ENCODE results near the gene ELP4.

DNA sequence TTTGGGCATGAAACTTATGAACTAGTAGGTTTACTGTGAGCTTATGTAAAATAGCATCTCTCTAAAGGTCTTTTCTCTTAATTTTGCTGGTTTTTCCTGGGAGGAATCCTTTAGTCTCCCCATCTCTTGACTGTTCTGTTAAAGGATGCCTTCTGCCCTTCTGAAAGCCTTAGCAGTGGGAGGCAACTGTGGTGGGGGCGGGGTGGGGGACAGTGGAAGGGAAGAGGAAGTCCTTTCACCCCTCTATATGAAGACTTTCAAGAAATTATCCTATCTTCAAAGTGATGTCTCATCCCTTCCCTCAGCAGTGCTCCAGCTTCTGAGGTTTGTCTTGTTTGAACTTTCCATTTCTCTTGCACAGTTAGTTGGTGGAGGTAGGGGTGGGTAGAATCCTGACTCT lies 73.1 kb downstream of the ELP4 start:
- no peak for TF ChIP-seq EZH2 (IDR thresholded peaks at IDR 0.05; ENCODE audit: insufficient read depth, poor library complexity, severe bottlenecking)
- no peak for TF ChIP-seq EZH2phosphoT487 (IDR thresholded peaks at IDR 0.05; ENCODE audit: insufficient read depth, low read depth)

Data from GM23248 (cell line).